ENCODE measurements around the gene HMX1.

GRCh38 chr4:8886612-8887406, 15.2 kb upstream of the HMX1 start:
- TF ChIP-seq CTCF (IDR thresholded peaks at IDR 0.05) (no peak), POLR2A (IDR thresholded peaks at IDR 0.05) (no peak)
